DOHH2 (cell line): Measurements from ENCODE around the gene ANXA7.
A peak's percentile ranks its signal among the peaks of the same experiment; 100 is the strongest.

Experiments used
- H3F3A ChIP-seq: fragments of 200-600 bp; sonication (generic), shearing (Covaris generic); 2 replicates; pipeline ENCODE4 v1.6.0; 2016; ENCODE audit warnings: antibody characterized with exemption, mild to moderate bottlenecking; ENCODE audit not compliant: control insufficient read depth, insufficient read depth
- H3K27ac ChIP-seq: fragments of 200-600 bp; sonication (generic); 2 replicates; pipeline ENCODE4 v1.5.1; 2014; ENCODE audit warnings: low read depth, mild to moderate bottlenecking, low read length, moderate library complexity
- H3K27me3 ChIP-seq: fragments of 200-600 bp; sonication (generic); 2 replicates; pipeline ENCODE4 v1.6.1; 2014; ENCODE audit warnings: mild to moderate bottlenecking, low read length, mixed read lengths; ENCODE audit not compliant: control insufficient read depth
- H3K36me3 ChIP-seq: fragments of 200-600 bp; sonication (generic); 2 replicates; pipeline ENCODE4 v1.6.1; 2014; ENCODE audit warnings: mild to moderate bottlenecking, low read length, moderate library complexity, mixed read lengths; ENCODE audit not compliant: control insufficient read depth
- H3K4me1 ChIP-seq: fragments of 200-600 bp; sonication (generic); 2 replicates; pipeline ENCODE4 v1.6.1; 2014; ENCODE audit warnings: mild to moderate bottlenecking, low read length, mixed read lengths; ENCODE audit not compliant: control insufficient read depth
- H3K4me2 ChIP-seq: fragments of 200-600 bp; sonication (generic); 2 replicates; pipeline ENCODE4 v1.6.0; 2014; ENCODE audit warnings: mild to moderate bottlenecking, low read length, moderate library complexity
- H3K4me3 ChIP-seq: fragments of 200-600 bp; sonication (generic); 2 replicates; pipeline ENCODE4 v1.5.1; 2014; ENCODE audit warnings: mild to moderate bottlenecking, low read length, mixed read lengths
- H3K79me2 ChIP-seq: fragments of 200-600 bp; sonication (generic); 2 replicates; pipeline ENCODE4 v1.6.1; 2014; ENCODE audit warnings: mild to moderate bottlenecking, low read length, mixed read lengths; ENCODE audit not compliant: control insufficient read depth
- H3K9me2 ChIP-seq: fragments of 200-600 bp; sonication (generic); replicated peaks from 2 replicates; pipeline ENCODE4 v1.6.1; 2014; ENCODE audit warnings: mild to moderate bottlenecking, low read length, mixed read lengths; ENCODE audit not compliant: control insufficient read depth
- H3K9me3 ChIP-seq: fragments of 200-600 bp; sonication (generic); 2 replicates; pipeline ENCODE4 v1.6.1; 2014; ENCODE audit warnings: antibody characterized with exemption, low read length, mixed read lengths; ENCODE audit not compliant: control insufficient read depth, insufficient read depth
- H4K20me1 ChIP-seq: fragments of 200-600 bp; sonication (generic); 2 replicates; pipeline ENCODE4 v1.6.0; 2014; ENCODE audit warnings: low read depth, mild to moderate bottlenecking, antibody characterized with exemption, low read length, moderate library complexity; ENCODE audit not compliant: control insufficient read depth, insufficient read depth
- CTCF ChIP-seq: fragments of 200-600 bp; sonication (generic); IDR thresholded peaks from one replicate; pipeline ENCODE4 v1.5.1; 2014; ENCODE audit warnings: antibody characterized with exemption, mild to moderate bottlenecking, low read depth, low read length; ENCODE audit not compliant: poor library complexity, severe bottlenecking
- EZH2phosphoT487 ChIP-seq: fragments of 200-600 bp; sonication (generic); IDR thresholded peaks from 2 replicates; pipeline ENCODE4 v1.6.1; 2017; ENCODE audit warnings: borderline replicate concordance, mild to moderate bottlenecking, antibody characterized with exemption, low read length, moderate library complexity, mixed read lengths

ANXA7 gene

GRCh38 chr10:73416571-73416970 is 2.7 kb upstream of the ANXA7 start:
- no peak overlapping the region for H3K4me3 ChIP-seq
- no peak overlapping the region for H3K4me2 ChIP-seq
- peaks cover 20% of the 10 kb centered on the region for H3K79me2 ChIP-seq
- H3K27ac ChIP-seq, result no peak overlapping the region
- H3K9me2 ChIP-seq, result no peaks in the 10 kb centered on the region
- no peaks in the 10 kb centered on the region for H3K27me3 ChIP-seq
- H3F3A ChIP-seq, result peaks cover 4% of the 10 kb centered on the region; the same call in 1 of the 2 replicates
- peaks cover 16% of the 10 kb centered on the region for H3K4me1 ChIP-seq
- 0 out of 2 replicates have a peak, but pooled peaks cover 5% of the 10 kb centered on the region for H3K36me3 ChIP-seq
- no peaks in the 10 kb centered on the region for H4K20me1 ChIP-seq
- no peaks in the 10 kb centered on the region for H3K9me3 ChIP-seq
- TF ChIP-seq CTCF, result no peak
- no peak for TF ChIP-seq EZH2phosphoT487

- H3K27ac ChIP-seq, result no peak overlapping the region
- H3K9me3 ChIP-seq, result no peaks in the 10 kb centered on the region
- TF ChIP-seq CTCF, result no peak
These were observed 530 bp upstream of the ANXA7 start for GRCh38 chr10:73414230-73414945.

GRCh38 chr10:73413108-73413527 is 740 bp downstream of the ANXA7 start:
- H3F3A ChIP-seq, result no peaks in the 10 kb centered on the region
- 0 out of 2 replicates have a peak, but pooled peaks cover 5% of the 10 kb centered on the region for H3K36me3 ChIP-seq
- H4K20me1 ChIP-seq, result no peaks in the 10 kb centered on the region
- H3K4me1 ChIP-seq, result peaks cover 16% of the 10 kb centered on the region
- H3K4me2 ChIP-seq, result peak overlapping the region; percentile 100
- H3K9me3 ChIP-seq, result no peaks in the 10 kb centered on the region
- TF ChIP-seq CTCF, result no peak
- TF ChIP-seq EZH2phosphoT487, result no peak
- peaks cover 55% of the 10 kb centered on the region for H3K79me2 ChIP-seq
- H3K4me3 ChIP-seq, result peak overlapping the region; percentile 96
- H3K27me3 ChIP-seq, result no peaks in the 10 kb centered on the region
- peak overlapping the region; percentile 46 for H3K27ac ChIP-seq
- no peaks in the 10 kb centered on the region for H3K9me2 ChIP-seq

More at GRCh38 chr10:73414230-73414945, 530 bp upstream of the ANXA7 start:
- Histone ChIP-seq H3K4me3 (peak overlapping the region; percentile 96), H3K79me2 (peaks cover 42% of the 10 kb centered on the region), H3K4me2 (peak overlapping the region; percentile 100), H3F3A (peaks cover 4% of the 10 kb centered on the region; the same call in 1 of the 2 replicates), H3K4me1 (peaks cover 16% of the 10 kb centered on the region), H4K20me1 (no peaks in the 10 kb centered on the region), H3K36me3 (0 out of 2 replicates have a peak, but pooled peaks cover 5% of the 10 kb centered on the region), H3K27me3 (no peaks in the 10 kb centered on the region), H3K9me2 (no peaks in the 10 kb centered on the region)
